Measurements from ENCODE around the gene TMEM245. TPM values are rescaled to one million over a fixed set of nuclear protein-coding genes. Genes with fewer than 3 reads are reported as not detected.

The TMEM245 gene
- total and polyA plus RNA-seq, 2 donors (not counting 1 experiment from before 2014, with no cell fraction given), result 6.3 to 34.3 TPM

DNA sequence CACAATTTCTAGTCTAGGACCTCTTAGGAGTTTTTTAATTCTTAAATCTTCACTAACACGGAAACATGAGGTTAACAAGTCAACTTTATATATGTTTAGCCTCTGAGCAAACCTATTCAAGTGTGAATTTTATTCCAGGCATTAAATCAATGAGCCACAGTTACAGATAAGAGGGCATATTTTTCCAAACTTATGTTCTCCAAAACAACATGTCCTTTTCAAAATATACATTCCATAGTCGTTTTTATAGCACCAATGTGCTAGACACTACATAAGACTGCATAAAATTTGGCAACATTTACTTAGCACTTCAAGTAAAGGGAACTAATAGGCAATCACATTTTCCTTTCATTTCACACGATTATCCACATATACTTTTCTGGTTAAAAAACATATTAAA, 6.5 kb downstream of the TMEM245 start:
- H2AFZ ChIP-seq (ENCODE audit: insufficient read depth, low read depth, low read length, poor library complexity, severe bottlenecking), result no peak overlapping the region
- 86% methylated on average over 1 of the region's 3 CpGs for WGBS (ENCODE audit: insufficient coverage)

DNA sequence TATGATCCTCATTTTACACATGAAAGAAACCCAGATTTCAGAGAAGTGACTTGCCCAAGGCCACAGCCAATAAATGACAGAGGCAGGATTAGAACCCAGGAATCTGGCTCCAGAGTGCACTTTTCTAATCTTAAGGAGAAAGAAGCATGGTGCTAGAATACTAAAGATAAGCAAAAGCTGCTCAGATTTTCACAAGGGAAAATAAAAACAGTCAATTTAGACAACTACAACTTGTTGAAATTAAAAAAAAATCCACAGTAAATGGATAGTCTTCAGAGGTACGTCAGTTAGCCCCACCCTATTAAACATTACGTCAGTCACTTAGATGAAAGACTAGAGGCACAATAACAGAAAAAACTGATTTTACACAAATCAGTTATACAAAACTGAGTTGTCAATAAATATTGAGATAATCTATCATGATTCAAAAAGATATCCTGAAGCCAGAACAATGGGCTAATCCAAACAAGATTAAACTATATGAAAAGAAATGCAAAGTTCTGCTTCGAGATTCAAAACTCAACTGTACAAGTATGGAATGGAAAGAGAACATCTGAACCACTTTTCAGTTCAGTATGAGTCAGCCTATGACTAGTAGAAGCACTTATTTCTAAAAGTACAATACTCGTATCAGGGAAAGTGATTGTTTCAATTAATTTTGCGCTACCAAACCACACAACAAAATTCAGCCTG, 9.3 kb downstream of the TMEM245 start:
- H3K27ac Mint-ChIP-seq, result no peak overlapping the region
- no peaks in the 10 kb centered on the region for H3K27me3 ChIP-seq (replicated peaks in 1 of 4; ENCODE audit: control extremely low read depth in 1 of 4, control insufficient read depth in 3 of 4, insufficient read depth in 4 of 4, low read length in 3 of 4)
- intact Hi-C loops (cut with micrococcal nuclease), result loop anchor here (10.0 kb wide), 2 partner anchors 204 to 304 kb away; no protein-coding TSS in a partner anchor
- no peak for DNase-seq
- peaks cover 0 to 3% of the 10 kb centered on the region in 2 experiments for H3K36me3 ChIP-seq (replicated peaks in 1 of 2; ENCODE audit: control extremely low read depth in 1 of 2, control insufficient read depth in 1 of 2, extremely low read depth in 1 of 2, insufficient read depth in 2 of 2, low read length in 1 of 2)
- ChIA-PET POLR2A (no interaction called here), CTCF (interaction anchor here (0.7 to 1.7 kb wide), 2 partner anchors 9 to 360 kb away, joined by 3 to 4 read pairs; partner anchors contain the start of gene TMEM245)
- no peak overlapping the region for H2AFZ ChIP-seq (ENCODE audit: insufficient read depth, low read depth, low read length, poor library complexity, severe bottlenecking)
- peak overlapping the region; percentile 8 for H3K9ac ChIP-seq (ENCODE audit: low read length)
- no peak overlapping the region for H3K4me2 ChIP-seq (replicated peaks; ENCODE audit: low read depth, low read length, poor library complexity, severe bottlenecking)
- no CpG with 5 or more reads among the region's 5 CpGs for WGBS (ENCODE audit: insufficient coverage)
- H3K4me1 ChIP-seq (ENCODE audit: control insufficient read depth in 2 of 2, insufficient read depth in 2 of 2, low read length in 2 of 2), result peaks cover 5 to 28% of the 10 kb centered on the region in 2 donors
- ATAC-seq (ENCODE audit: low read depth), result no peak
- peaks cover 87% of the 10 kb centered on the region for H3K79me2 ChIP-seq (ENCODE audit: control insufficient read depth, insufficient read depth, low read length)
- peak overlapping the region in 1 of 2 donors; percentile 37 for H3K27ac ChIP-seq (ENCODE audit: low read length in 2 of 2)
- H3K27me3 Mint-ChIP-seq, result no peaks in the 10 kb centered on the region
- no peak overlapping the region for H3K4me3 Mint-ChIP-seq
- H3K9me3 Mint-ChIP-seq (ENCODE audit: insufficient read depth), result no peaks in the 10 kb centered on the region
- H3K4me1 Mint-ChIP-seq, result peaks cover 71% of the 10 kb centered on the region
- H3K4me3 ChIP-seq (ENCODE audit: control extremely low read depth in 1 of 5, extremely low read depth in 1 of 5, insufficient read depth in 1 of 5, low read depth in 2 of 5, low read length in 4 of 5), result no peak overlapping the region
- H3K9me3 ChIP-seq (ENCODE audit: control extremely low read depth in 1 of 3, control insufficient read depth in 2 of 3, insufficient read depth in 1 of 3, low read length in 2 of 3), result no peaks in the 10 kb centered on the region
- H4K20me1 ChIP-seq (ENCODE audit: control insufficient read depth, insufficient read depth, low read length, poor library complexity, severe bottlenecking), result peaks cover 65% of the 10 kb centered on the region
- TF ChIP-seq EZH2 (IDR thresholded peaks at IDR 0.05; ENCODE audit: borderline replicate concordance, insufficient read depth, low read depth, low read length, poor library complexity, severe bottlenecking), result no peak
- TF ChIP-seq, protein P1, sequence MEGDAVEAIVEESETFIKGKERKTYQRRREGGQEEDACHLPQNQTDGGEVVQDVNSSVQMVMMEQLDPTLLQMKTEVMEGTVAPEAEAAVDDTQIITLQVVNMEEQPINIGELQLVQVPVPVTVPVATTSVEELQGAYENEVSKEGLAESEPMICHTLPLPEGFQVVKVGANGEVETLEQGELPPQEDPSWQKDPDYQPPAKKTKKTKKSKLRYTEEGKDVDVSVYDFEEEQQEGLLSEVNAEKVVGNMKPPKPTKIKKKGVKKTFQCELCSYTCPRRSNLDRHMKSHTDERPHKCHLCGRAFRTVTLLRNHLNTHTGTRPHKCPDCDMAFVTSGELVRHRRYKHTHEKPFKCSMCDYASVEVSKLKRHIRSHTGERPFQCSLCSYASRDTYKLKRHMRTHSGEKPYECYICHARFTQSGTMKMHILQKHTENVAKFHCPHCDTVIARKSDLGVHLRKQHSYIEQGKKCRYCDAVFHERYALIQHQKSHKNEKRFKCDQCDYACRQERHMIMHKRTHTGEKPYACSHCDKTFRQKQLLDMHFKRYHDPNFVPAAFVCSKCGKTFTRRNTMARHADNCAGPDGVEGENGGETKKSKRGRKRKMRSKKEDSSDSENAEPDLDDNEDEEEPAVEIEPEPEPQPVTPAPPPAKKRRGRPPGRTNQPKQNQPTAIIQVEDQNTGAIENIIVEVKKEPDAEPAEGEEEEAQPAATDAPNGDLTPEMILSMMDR (IDR thresholded peaks at IDR 0.05), result no peak

More for the DNA sequence above, 6.5 kb downstream of the TMEM245 start:
- Mint-ChIP-seq H3K27ac (no peak overlapping the region), H3K27me3 (no peaks in the 10 kb centered on the region), H3K4me1 (peaks cover 78% of the 10 kb centered on the region), H3K9me3 (ENCODE audit: insufficient read depth) (no peaks in the 10 kb centered on the region), H3K4me3 (no peak overlapping the region)
- no peak overlapping the region for H3K4me3 ChIP-seq (ENCODE audit: control extremely low read depth in 1 of 5, extremely low read depth in 1 of 5, insufficient read depth in 1 of 5, low read depth in 2 of 5, low read length in 4 of 5)
- H3K36me3 ChIP-seq (replicated peaks in 1 of 2; ENCODE audit: control extremely low read depth in 1 of 2, control insufficient read depth in 1 of 2, extremely low read depth in 1 of 2, insufficient read depth in 2 of 2, low read length in 1 of 2), result no peaks in the 10 kb centered on the region
- DNase-seq (no peak), ATAC-seq (ENCODE audit: low read depth) (no peak)
- no peak overlapping the region for H3K4me2 ChIP-seq (replicated peaks; ENCODE audit: low read depth, low read length, poor library complexity, severe bottlenecking)
- H3K79me2 ChIP-seq (ENCODE audit: control insufficient read depth, insufficient read depth, low read length), result peaks cover 91% of the 10 kb centered on the region
- no peak overlapping the region for H3K9ac ChIP-seq (ENCODE audit: low read length)
- CTCF ChIA-PET, result no interaction called here
- no peak overlapping the region for H3K27ac ChIP-seq (ENCODE audit: low read length in 2 of 2)
- no peaks in the 10 kb centered on the region for H3K9me3 ChIP-seq (ENCODE audit: control extremely low read depth in 1 of 3, control insufficient read depth in 2 of 3, insufficient read depth in 1 of 3, low read length in 2 of 3)
- H3K4me1 ChIP-seq (ENCODE audit: control insufficient read depth in 2 of 2, insufficient read depth in 2 of 2, low read length in 2 of 2), result peaks cover 17 to 29% of the 10 kb centered on the region in 2 donors
- H4K20me1 ChIP-seq (ENCODE audit: control insufficient read depth, insufficient read depth, low read length, poor library complexity, severe bottlenecking), result peaks cover 78% of the 10 kb centered on the region
- POLR2A ChIA-PET, result no interaction called here
- TF ChIP-seq, protein P1 (IDR thresholded peaks at IDR 0.05), result no peak
- TF ChIP-seq EZH2 (IDR thresholded peaks at IDR 0.05; ENCODE audit: borderline replicate concordance, insufficient read depth, low read depth, low read length, poor library complexity, severe bottlenecking), result no peak
- intact Hi-C loops (cut with micrococcal nuclease), result loop anchor here (10.0 kb wide), 2 partner anchors 202 to 302 kb away; no protein-coding TSS in a partner anchor
- no peaks in the 10 kb centered on the region for H3K27me3 ChIP-seq (replicated peaks in 1 of 4; ENCODE audit: control extremely low read depth in 1 of 4, control insufficient read depth in 3 of 4, insufficient read depth in 4 of 4, low read length in 3 of 4)
